ENCODE measurements around the gene NNAT.

NNAT gene

DNA sequence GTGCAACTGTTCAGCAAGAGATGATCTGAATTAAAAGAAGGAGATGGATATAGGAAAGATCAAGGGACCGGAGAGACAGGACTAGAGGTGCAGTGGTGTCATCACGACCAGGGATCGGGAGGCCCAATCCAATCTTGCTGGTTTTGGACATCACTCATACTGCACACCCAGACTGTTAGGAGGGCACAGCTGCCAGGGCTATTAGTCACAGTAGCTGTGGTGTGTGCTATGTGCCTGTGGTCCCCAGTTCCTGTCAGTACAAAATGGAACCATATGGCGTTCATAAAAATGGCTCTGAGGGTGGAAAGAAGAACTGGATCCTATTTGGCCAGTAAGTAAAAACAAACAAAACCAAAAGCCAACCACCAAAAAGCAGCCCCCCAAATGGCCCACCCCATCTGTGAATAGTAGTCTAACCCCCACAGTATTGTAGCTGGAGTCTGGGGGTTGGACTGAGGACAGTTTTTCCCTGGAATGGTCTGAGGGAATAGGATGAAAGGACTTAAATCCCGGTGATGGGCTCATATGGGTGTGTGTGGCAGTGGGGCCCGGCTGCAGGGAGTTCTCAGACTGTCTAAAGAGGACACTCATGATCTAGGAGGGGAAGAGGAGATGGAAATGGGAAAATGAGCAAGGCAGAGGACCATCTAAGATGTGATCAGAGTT lies 9.3 kb upstream of the NNAT start:
- Histone ChIP-seq H3K36me3 (ENCODE audit: insufficient read depth, insufficient read length, low read length) (peaks cover 76% of the 10 kb centered on the region), H3K4me3 (ENCODE audit: insufficient read length, low read depth) (no peak overlapping the region), H3K27me3 (ENCODE audit: insufficient read depth, insufficient read length) (no peaks in the 10 kb centered on the region), H3K9me3 (ENCODE audit: insufficient read depth, low read length) (no peaks in the 10 kb centered on the region), H3K4me1 (ENCODE audit: insufficient read depth, insufficient read length) (no peaks in the 10 kb centered on the region), H3K9ac (ENCODE audit: insufficient read length, low read depth) (no peak overlapping the region)
- TF ChIP-seq ZNF274 (IDR thresholded peaks at IDR 0.05; ENCODE audit: low read depth, low read length): no peak
- no peak for TF ChIP-seq YY1 (IDR thresholded peaks at IDR 0.05; ENCODE audit: insufficient read depth, insufficient read length)
- no peak for TF ChIP-seq SUZ12 (IDR thresholded peaks at IDR 0.05; ENCODE audit: extremely low read depth, insufficient read depth, insufficient read length)
- no peak for DNase-seq (ENCODE audit: low read depth, low spot score)

GRCh38 chr20:37513779-37514359 lies 7.2 kb upstream of the NNAT start:
- no peak overlapping the region for H3K4me3 ChIP-seq (ENCODE audit: insufficient read length, low read depth)
- no peaks in the 10 kb centered on the region for H3K27me3 ChIP-seq (ENCODE audit: insufficient read depth, insufficient read length)
- H3K36me3 ChIP-seq (ENCODE audit: insufficient read depth, insufficient read length, low read length): peaks cover 92% of the 10 kb centered on the region
- TF ChIP-seq ZNF274 (IDR thresholded peaks at IDR 0.05; ENCODE audit: low read depth, low read length): no peak
- no peak overlapping the region for H3K9ac ChIP-seq (ENCODE audit: insufficient read length, low read depth)
- no peak for DNase-seq (ENCODE audit: low read depth, low spot score)
- H3K9me3 ChIP-seq (ENCODE audit: insufficient read depth, low read length): no peaks in the 10 kb centered on the region
- peaks cover 5% of the 10 kb centered on the region for H3K4me1 ChIP-seq (ENCODE audit: insufficient read depth, insufficient read length)

DNA sequence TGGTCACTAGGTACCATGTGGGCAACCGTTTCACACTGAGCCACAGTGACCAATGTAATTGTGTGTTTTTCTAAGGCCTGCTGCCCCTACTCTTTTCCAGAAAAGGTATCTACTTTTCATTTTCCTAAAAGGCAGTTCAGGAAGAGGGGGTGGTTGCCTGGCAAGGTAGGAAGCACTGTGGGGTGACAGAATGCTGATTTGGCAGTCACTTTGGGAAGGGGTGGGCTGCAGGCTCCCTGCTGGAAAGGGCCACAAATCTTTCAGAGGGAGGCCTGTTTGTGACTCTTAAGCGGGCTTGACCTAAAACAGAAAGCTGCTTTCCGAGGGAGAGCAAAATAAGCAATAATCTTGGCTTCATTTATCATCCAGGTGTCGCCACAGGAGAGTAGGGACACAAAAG lies 5.2 kb upstream of the NNAT start:
- peaks cover 96% of the 10 kb centered on the region for H3K36me3 ChIP-seq (ENCODE audit: insufficient read depth, insufficient read length, low read length)
- TF ChIP-seq YY1 (IDR thresholded peaks at IDR 0.05; ENCODE audit: insufficient read depth, insufficient read length): no peak
- peaks cover 8% of the 10 kb centered on the region; the same call in 1 of the 2 replicates for H3K9me3 ChIP-seq (ENCODE audit: insufficient read depth, low read length)
- no peak for DNase-seq (ENCODE audit: low read depth, low spot score)
- no peak overlapping the region for H3K9ac ChIP-seq (ENCODE audit: insufficient read length, low read depth)
- no peak overlapping the region for H3K4me3 ChIP-seq (ENCODE audit: insufficient read length, low read depth)
- peaks cover 17% of the 10 kb centered on the region for H3K4me1 ChIP-seq (ENCODE audit: insufficient read depth, insufficient read length)
- H3K27me3 ChIP-seq (ENCODE audit: insufficient read depth, insufficient read length): no peaks in the 10 kb centered on the region

GRCh38 chr20:37516811-37517750 lies 4.0 kb upstream of the NNAT start:
- peaks cover 20% of the 10 kb centered on the region for H3K9me3 ChIP-seq (ENCODE audit: insufficient read depth, low read length)
- H3K9ac ChIP-seq (ENCODE audit: insufficient read length, low read depth): no peak overlapping the region
- DNase-seq (ENCODE audit: low read depth, low spot score): no peak
- peaks cover 93% of the 10 kb centered on the region for H3K36me3 ChIP-seq (ENCODE audit: insufficient read depth, insufficient read length, low read length)
- H3K4me1 ChIP-seq (ENCODE audit: insufficient read depth, insufficient read length): peaks cover 17% of the 10 kb centered on the region
- TF ChIP-seq ZNF274 (IDR thresholded peaks at IDR 0.05; ENCODE audit: low read depth, low read length): no peak
- TF ChIP-seq SUZ12 (IDR thresholded peaks at IDR 0.05; ENCODE audit: extremely low read depth, insufficient read depth, insufficient read length): no peak
- no peak for TF ChIP-seq YY1 (IDR thresholded peaks at IDR 0.05; ENCODE audit: insufficient read depth, insufficient read length)
- H3K27me3 ChIP-seq (ENCODE audit: insufficient read depth, insufficient read length): no peaks in the 10 kb centered on the region
- H3K4me3 ChIP-seq (ENCODE audit: insufficient read length, low read depth): no peak overlapping the region

GRCh38 chr20:37518059-37518458 lies 3.0 kb upstream of the NNAT start:
- H3K36me3 ChIP-seq (ENCODE audit: insufficient read depth, insufficient read length, low read length): peaks cover 89% of the 10 kb centered on the region

DNA sequence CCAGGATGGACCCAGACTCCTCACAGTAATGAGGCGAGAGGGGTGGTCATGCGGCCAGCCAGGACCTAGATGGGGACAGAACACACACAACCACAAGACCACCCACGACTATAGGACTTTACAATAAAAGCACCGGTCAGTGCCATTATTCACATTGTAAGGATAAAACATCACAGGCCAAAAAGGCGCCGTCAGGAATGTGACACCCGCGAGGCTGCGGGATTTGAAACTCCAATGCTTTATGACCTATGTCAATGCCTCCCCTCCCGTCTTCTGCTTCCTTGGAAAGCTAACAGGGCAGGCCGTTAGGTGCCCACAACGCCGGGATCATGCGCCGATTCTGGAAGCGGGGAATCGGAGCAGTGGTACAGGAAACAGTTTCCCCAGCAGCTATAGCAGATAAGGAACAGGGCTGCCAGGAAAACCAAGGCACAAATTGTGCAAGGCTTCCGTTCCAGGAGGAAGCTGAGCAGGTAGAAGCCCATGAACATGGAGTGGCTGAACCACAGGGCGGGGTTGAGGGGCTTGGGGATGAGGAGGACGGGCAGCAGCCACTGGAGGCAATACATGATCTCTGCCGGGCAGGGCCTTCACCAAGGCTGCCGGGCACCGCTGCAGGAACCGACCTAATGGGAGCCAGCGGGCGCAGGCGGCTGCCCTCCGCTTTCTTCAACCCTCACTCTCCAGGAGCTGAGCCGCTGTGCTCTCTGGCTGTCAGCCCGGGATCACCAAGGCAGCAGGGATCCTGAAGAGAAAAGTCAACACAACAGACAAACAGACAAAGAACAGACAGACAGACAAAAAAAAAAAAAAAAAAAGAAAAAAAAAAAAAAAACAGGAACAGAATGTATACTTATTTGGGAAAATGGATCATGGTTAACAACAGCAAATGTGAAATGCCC lies 2.2 kb upstream of the NNAT start:
- Histone ChIP-seq H3K9me3 (ENCODE audit: insufficient read depth, low read length) (peaks cover 29% of the 10 kb centered on the region), H3K9ac (ENCODE audit: insufficient read length, low read depth) (peak overlapping the region; percentile 13), H3K27me3 (ENCODE audit: insufficient read depth, insufficient read length) (no peaks in the 10 kb centered on the region), H3K4me1 (ENCODE audit: insufficient read depth, insufficient read length) (peaks cover 20% of the 10 kb centered on the region), H3K4me3 (ENCODE audit: insufficient read length, low read depth) (no peak overlapping the region), H3K36me3 (ENCODE audit: insufficient read depth, insufficient read length, low read length) (peaks cover 90% of the 10 kb centered on the region)
- no peak for DNase-seq (ENCODE audit: low read depth, low spot score)
- no peak for TF ChIP-seq YY1 (IDR thresholded peaks at IDR 0.05; ENCODE audit: insufficient read depth, insufficient read length)
- TF ChIP-seq ZNF274 (IDR thresholded peaks at IDR 0.05; ENCODE audit: low read depth, low read length): no peak
- no peak for TF ChIP-seq SUZ12 (IDR thresholded peaks at IDR 0.05; ENCODE audit: extremely low read depth, insufficient read depth, insufficient read length)

More at GRCh38 chr20:37518059-37518458, 3.0 kb upstream of the NNAT start:
- peaks cover 18% of the 10 kb centered on the region for H3K4me1 ChIP-seq (ENCODE audit: insufficient read depth, insufficient read length)
- no peak for TF ChIP-seq YY1 (IDR thresholded peaks at IDR 0.05; ENCODE audit: insufficient read depth, insufficient read length)
- TF ChIP-seq ZNF274 (IDR thresholded peaks at IDR 0.05; ENCODE audit: low read depth, low read length): no peak
- no peak for TF ChIP-seq SUZ12 (IDR thresholded peaks at IDR 0.05; ENCODE audit: extremely low read depth, insufficient read depth, insufficient read length)
- H3K9me3 ChIP-seq (ENCODE audit: insufficient read depth, low read length): peaks cover 27% of the 10 kb centered on the region
- DNase-seq (ENCODE audit: low read depth, low spot score): no peak
- no peaks in the 10 kb centered on the region for H3K27me3 ChIP-seq (ENCODE audit: insufficient read depth, insufficient read length)
- no peak overlapping the region for H3K4me3 ChIP-seq (ENCODE audit: insufficient read length, low read depth)
- no peak overlapping the region for H3K9ac ChIP-seq (ENCODE audit: insufficient read length, low read depth)

Data from NT2/D1 (cell line).